GM10847 (cell line): ENCODE measurements around the gene METTL8.

ENCODE experiments used
- POLR2A ChIP-seq: IDR thresholded peaks from 2 replicates; pipeline ENCODE4 v1.6.1; 2011; ENCODE audit not compliant: insufficient read length; ENCODE audit errors: extremely low read depth

Gene METTL8

GRCh38 chr2:171316220-171316619, 117.6 kb downstream of the METTL8 start:
- no peak for TF ChIP-seq POLR2A

- no peak for TF ChIP-seq POLR2A
These were observed 118.0 kb downstream of the METTL8 start for GRCh38 chr2:171315781-171316180.

- no peak for TF ChIP-seq POLR2A
These were observed 122.9 kb downstream of the METTL8 start for GRCh38 chr2:171310889-171311288.

GRCh38 chr2:171309455-171310286, 124.1 kb downstream of the METTL8 start:
- no peak for TF ChIP-seq POLR2A

- no peak for TF ChIP-seq POLR2A
These were observed 125.3 kb downstream of the METTL8 start for GRCh38 chr2:171308280-171309054.

DNA sequence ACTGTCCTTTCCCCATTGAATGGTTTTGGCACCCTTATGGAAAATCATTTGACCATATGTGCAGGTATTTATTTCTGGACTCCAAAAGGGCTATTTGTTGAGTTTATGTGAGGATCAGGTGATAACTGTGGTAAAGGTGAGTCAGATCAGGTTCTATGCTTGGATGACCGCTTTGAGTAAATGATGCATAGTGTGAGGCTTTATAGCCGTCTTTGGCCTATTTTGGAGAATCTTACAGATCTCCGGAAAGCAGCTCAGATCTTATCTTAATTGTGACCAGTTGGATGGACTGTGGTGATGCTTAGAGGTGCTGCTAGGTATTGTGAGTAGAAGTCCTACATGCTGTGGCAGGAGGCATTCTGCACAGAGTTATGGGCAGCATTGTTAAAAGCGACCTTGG, 126.2 kb downstream of the METTL8 start:
- no peak for TF ChIP-seq POLR2A

- TF ChIP-seq POLR2A: no peak
These were observed 135.8 kb downstream of the METTL8 start for GRCh38 chr2:171297956-171298355.

GRCh38 chr2:171294608-171295007, 139.2 kb downstream of the METTL8 start:
- no peak for TF ChIP-seq POLR2A

DNA sequence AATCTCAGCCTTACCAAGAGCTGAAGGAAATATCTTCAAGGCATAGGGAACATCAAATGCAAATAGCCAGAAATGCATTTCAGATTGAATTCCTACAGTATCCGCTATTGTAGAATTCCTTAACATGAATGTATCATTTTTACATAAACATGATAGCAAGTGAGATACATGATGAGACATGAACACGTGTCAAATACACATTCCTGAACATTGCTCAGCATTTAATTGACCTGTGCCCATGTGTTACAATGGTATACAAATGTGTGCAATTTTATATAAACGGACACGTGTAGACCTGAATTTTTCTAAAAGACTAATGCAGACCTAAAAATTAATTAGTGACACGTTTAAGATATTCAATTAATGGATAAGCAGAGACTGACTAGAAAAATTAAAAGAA, 140.1 kb downstream of the METTL8 start:
- no peak for TF ChIP-seq POLR2A

- no peak for TF ChIP-seq POLR2A
These were observed 143.8 kb downstream of the METTL8 start for GRCh38 chr2:171289991-171290390.

DNA sequence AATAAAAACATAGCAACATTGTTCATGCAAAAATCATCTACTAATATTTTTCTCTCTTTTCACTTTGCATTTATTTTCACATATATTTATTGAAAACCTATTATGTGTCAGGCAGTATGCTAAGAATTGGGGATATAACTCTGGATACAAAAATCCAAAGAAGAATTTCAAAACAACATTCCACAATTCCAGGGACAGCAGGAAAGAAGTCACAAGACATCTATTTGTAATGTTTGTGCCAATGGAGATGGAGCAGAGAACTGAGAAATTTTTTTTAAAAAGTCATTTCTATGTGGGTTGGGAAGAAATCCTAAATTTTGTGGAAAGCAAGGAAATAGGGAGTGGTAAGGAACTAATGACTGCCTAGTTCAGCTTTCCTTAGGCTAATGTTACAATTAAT, 144.5 kb downstream of the METTL8 start:
- no peak for TF ChIP-seq POLR2A

GRCh38 chr2:171287611-171288010, 146.2 kb downstream of the METTL8 start:
- TF ChIP-seq POLR2A: no peak

GRCh38 chr2:171287036-171287571, 146.7 kb downstream of the METTL8 start:
- no peak for TF ChIP-seq POLR2A

DNA sequence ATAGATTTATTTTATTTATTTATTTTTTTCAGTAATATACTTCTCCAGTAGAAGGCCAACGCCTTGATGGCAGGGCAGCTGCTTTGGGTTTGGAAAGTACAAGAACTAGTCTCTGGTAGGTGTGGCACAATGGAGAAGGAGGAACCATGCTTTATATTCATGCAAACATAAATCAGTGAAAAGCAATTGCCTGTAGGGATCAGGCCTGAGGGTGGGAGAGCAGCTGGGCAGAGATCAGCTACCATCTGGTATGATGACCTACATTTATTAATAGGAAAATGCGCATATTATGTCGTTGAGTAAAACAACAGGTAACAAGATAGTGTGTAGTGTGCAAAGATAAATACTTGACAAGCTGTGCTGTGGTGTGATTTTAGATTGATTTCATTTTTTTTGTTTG, 152.7 kb downstream of the METTL8 start:
- no peak for TF ChIP-seq POLR2A

GRCh38 chr2:171279983-171280790, 153.6 kb downstream of the METTL8 start:
- no peak for TF ChIP-seq POLR2A
